Measurements from ENCODE around the gene NFKB2.

Gene NFKB2

DNA sequence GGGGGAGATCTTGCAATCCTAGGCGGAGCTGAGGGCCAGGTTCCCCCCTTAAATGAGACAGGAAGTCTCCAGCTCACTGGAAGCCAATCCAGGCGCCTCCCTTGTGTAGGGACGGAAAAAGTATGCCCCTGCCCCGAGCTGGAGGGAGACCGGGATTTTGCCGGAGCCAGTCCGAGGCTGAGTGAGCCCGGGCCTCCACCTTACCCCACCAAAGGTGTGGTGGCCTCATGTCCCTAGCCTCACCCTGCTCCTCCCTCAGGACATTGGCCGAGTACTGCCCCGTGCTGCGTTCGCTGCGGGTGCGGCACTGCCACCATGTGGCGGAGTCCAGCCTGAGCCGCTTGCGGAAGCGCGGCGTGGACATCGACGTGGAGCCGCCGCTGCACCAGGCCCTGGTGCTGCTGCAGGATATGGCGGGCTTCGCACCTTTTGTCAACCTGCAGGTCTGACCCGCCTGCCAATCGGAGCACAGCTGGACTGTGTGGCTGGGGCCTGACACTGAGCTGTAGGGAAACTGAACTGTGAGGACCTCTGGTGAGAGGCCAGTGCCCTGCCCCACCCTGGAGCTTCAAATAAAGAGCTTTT, 27.1 kb downstream of the NFKB2 start:
- no peak for DNase-seq (ENCODE audit: extremely low read depth, low read depth)
- TF ChIP-seq, protein P1, sequence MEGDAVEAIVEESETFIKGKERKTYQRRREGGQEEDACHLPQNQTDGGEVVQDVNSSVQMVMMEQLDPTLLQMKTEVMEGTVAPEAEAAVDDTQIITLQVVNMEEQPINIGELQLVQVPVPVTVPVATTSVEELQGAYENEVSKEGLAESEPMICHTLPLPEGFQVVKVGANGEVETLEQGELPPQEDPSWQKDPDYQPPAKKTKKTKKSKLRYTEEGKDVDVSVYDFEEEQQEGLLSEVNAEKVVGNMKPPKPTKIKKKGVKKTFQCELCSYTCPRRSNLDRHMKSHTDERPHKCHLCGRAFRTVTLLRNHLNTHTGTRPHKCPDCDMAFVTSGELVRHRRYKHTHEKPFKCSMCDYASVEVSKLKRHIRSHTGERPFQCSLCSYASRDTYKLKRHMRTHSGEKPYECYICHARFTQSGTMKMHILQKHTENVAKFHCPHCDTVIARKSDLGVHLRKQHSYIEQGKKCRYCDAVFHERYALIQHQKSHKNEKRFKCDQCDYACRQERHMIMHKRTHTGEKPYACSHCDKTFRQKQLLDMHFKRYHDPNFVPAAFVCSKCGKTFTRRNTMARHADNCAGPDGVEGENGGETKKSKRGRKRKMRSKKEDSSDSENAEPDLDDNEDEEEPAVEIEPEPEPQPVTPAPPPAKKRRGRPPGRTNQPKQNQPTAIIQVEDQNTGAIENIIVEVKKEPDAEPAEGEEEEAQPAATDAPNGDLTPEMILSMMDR (IDR thresholded peaks at IDR 0.05; ENCODE audit: low read depth, low read length, missing control alignments) = peak; percentile 81
- H3K4me3 ChIP-seq (replicated peaks; ENCODE audit: low read depth, low read length) = peak overlapping the region; percentile 91

DNA sequence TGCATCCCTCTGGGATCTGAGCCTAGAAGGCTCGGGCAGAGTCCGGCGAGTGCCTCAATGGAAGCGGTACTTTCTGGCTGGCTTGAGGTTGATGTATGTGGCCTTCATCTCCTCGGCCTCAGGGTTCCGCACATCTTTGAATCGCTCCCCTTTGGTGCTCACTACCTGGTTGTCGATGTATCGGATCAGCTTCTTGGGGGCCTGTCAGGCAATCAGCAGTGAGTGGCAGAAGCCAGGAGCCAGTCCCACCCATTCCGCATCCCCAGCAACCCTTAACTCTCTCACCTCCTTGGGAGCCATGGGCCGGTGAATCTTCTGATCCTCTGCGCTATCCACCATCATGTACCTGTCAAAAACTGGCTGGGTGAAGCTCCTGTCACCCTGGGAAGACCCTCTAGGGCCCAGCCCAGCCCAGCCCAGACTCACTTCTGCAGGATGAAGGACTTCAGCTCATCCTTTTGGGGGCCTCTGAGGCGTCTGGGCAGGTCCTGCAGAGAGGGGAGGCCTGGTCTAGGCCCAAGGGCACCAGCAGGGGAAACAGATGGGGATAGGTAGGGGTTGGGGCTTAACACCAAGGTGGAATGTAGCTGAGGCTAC, 28.0 kb downstream of the NFKB2 start:
- no peak overlapping the region for H3K4me3 ChIP-seq (replicated peaks; ENCODE audit: low read depth, low read length)
- DNase-seq (ENCODE audit: extremely low read depth, low read depth) = no peak
- TF ChIP-seq, protein P1 (IDR thresholded peaks at IDR 0.05; ENCODE audit: low read depth, low read length, missing control alignments) = no peak

DNA sequence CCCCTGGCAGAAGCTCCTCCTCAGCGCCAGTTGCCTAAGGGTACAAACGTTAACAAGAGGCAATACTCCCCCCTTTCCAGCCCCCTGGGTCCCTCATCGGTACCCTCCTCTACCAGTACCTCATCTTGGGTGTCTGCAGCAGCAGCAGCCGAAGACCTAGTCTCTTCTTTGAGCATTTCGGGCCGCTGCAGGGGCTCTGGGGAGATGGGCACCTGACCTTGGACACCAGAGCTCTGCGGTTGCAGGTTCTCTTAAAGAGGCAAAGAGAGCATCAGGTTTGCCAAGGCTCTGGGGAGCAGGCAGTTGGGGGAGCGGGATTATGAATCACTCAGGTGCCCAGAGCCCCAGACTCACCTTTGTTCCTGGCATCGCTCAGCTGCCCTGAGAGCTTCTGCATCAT, 28.6 kb downstream of the NFKB2 start:
- TF ChIP-seq, protein P1 (IDR thresholded peaks at IDR 0.05; ENCODE audit: low read depth, low read length, missing control alignments) = no peak
- no peak for DNase-seq (ENCODE audit: extremely low read depth, low read depth)
- H3K4me3 ChIP-seq (replicated peaks; ENCODE audit: low read depth, low read length) = no peak overlapping the region

DNA sequence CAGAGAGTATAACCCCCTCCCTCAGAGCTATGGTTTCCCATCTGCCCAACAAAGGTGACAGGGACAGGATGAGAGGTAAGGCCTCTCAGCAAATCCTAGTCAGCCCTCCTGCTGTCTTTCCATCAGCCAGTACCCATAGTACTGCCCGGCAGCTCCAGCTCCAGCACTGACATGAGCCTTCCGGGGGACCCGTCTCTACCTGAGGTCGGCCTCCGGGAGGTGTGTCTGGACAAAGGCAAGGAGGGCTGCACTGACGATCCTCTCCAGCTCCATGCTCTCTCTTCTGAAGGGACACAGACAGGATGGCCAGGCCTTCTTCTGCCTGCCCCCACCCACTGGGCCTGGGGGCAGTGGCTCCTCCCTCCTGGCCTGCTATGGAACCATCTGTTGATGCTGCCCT, 29.4 kb downstream of the NFKB2 start:
- no peak overlapping the region for H3K4me3 ChIP-seq (replicated peaks; ENCODE audit: low read depth, low read length)
- DNase-seq (ENCODE audit: extremely low read depth, low read depth) = no peak
- TF ChIP-seq, protein P1 (IDR thresholded peaks at IDR 0.05; ENCODE audit: low read depth, low read length, missing control alignments) = no peak

DNA sequence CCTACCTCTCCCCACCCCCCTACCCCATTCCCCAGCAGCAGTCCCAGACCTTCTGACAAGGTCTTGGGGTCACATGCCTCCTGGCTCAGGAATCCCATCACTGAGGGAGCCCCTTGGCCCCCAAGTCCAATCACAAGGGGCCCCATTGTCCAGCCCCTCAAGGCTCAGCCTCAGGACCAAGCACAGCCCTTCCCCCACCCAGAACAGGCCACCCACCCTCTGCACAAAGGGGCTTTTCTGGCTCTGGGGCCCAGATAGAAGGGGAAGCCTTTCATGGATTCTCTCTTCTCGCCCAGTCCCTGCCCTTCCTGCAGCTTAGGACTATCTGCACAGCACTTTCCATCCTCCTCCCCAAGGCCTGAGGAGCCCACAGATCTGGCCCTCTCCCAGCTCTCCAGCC, 29.9 kb downstream of the NFKB2 start:
- no peak for DNase-seq (ENCODE audit: extremely low read depth, low read depth)
- no peak overlapping the region for H3K4me3 ChIP-seq (replicated peaks; ENCODE audit: low read depth, low read length)
- TF ChIP-seq, protein P1 (IDR thresholded peaks at IDR 0.05; ENCODE audit: low read depth, low read length, missing control alignments) = no peak

DNA sequence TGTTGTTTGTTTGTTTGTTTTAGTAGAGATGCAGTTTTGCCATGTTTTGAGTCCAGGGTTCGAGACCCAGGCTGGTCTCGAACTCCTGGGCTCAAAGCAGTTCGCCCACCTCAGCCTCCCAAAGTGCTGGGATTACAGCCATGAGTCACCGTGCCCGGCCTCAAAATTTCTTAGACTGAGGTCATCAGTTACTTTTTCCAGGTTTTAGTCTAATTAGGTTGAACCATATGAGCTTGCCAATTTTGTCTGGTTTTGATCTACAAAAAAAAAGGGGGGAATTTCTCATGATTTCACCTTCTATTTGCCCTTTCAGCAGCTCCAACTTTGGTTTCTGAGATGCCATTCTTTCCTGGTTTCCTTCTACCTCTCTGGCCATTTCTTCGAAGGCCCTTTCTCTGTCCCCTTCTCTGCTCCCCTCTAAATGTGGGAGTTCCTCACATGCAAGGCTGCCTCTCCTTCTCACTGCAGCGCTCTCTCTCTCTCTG, 31.3 kb downstream of the NFKB2 start:
- TF ChIP-seq, protein P1 (IDR thresholded peaks at IDR 0.05; ENCODE audit: low read depth, low read length, missing control alignments) = no peak

More for the DNA sequence above, 31.3 kb downstream of the NFKB2 start:
- no peak overlapping the region for H3K4me3 ChIP-seq (replicated peaks; ENCODE audit: low read depth, low read length)
- no peak for DNase-seq (ENCODE audit: extremely low read depth, low read depth)

Data from HFF-Myc (cell line).